Retinal pigment epithelial cell (primary cell): ENCODE measurements around the gene TTC7B.

Experiments
- DNase-seq: peaks from one replicate; pipeline ENCODE4 v3.0.0-alpha.2; 2010; ENCODE audit warnings: low read depth
- H3K4me3 ChIP-seq: 2 replicates; pipeline ENCODE4 v1.5.1; 2011; ENCODE audit warnings: mild to moderate bottlenecking, low read length, control low read depth, moderate library complexity
- TF ChIP-seq, protein P1 (sequence below): conservative IDR thresholded peaks from 2 replicates; pipeline ENCODE4 v1.5.1; 2011; ENCODE audit warnings: low read depth, low read length, control low read depth, inconsistent platforms

Gene TTC7B

DNA sequence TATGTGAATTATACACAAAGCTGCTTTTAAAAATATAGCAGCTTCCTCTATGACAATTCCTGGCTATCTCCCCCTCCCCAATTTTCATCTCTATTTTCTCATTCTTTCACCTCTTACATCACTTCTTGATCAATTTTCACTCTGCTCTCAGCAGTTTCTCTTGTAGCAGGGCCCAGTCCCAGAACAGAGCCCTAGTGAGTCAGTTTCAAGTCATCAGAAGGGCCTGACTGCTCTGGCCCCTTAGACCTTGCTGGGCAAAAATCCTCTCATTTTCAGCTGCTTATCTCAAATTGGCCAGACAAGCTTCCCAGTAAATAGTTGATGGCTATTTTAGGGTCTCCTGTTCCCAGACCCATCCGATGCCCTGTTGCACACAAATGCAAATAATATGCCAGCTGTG is 101.4 kb downstream of the TTC7B start:
- TF ChIP-seq, protein P1, sequence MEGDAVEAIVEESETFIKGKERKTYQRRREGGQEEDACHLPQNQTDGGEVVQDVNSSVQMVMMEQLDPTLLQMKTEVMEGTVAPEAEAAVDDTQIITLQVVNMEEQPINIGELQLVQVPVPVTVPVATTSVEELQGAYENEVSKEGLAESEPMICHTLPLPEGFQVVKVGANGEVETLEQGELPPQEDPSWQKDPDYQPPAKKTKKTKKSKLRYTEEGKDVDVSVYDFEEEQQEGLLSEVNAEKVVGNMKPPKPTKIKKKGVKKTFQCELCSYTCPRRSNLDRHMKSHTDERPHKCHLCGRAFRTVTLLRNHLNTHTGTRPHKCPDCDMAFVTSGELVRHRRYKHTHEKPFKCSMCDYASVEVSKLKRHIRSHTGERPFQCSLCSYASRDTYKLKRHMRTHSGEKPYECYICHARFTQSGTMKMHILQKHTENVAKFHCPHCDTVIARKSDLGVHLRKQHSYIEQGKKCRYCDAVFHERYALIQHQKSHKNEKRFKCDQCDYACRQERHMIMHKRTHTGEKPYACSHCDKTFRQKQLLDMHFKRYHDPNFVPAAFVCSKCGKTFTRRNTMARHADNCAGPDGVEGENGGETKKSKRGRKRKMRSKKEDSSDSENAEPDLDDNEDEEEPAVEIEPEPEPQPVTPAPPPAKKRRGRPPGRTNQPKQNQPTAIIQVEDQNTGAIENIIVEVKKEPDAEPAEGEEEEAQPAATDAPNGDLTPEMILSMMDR, result no peak
- H3K4me3 ChIP-seq, result no peak overlapping the region

DNA sequence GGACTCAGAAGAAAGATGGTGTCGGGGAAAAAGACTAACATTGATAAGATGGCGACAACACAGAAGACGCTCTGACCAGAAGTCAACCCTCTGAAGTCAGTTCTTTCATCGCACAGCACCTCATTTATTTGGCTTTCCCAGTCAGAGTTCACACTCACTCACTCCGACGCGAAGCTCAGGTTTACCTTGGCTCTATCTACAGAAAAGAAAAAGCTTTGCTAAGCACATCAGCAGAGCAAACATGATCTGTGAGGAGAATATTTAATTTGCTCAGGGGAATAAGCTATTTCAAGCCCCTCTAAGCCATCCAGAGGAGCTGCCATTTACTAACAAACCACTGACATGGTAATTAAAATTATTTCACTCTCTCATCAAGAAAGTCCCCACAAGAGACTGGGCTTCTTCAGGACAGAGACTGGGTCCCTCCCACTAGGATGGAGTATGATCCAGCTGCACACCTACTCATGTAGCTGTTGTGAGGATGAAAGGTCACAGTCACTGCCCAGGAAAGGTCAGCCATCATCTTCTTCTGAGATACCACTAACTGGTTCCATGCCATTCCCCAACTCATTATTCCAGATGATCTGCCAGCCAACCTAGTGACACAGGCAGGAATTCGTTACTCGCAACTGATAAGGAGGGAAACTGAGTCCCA is 111.4 kb downstream of the TTC7B start:
- H3K4me3 ChIP-seq, result no peak overlapping the region
- no peak for DNase-seq
- TF ChIP-seq, protein P1, result no peak

More for the DNA sequence above, 101.4 kb downstream of the TTC7B start:
- DNase-seq, result no peak

DNA sequence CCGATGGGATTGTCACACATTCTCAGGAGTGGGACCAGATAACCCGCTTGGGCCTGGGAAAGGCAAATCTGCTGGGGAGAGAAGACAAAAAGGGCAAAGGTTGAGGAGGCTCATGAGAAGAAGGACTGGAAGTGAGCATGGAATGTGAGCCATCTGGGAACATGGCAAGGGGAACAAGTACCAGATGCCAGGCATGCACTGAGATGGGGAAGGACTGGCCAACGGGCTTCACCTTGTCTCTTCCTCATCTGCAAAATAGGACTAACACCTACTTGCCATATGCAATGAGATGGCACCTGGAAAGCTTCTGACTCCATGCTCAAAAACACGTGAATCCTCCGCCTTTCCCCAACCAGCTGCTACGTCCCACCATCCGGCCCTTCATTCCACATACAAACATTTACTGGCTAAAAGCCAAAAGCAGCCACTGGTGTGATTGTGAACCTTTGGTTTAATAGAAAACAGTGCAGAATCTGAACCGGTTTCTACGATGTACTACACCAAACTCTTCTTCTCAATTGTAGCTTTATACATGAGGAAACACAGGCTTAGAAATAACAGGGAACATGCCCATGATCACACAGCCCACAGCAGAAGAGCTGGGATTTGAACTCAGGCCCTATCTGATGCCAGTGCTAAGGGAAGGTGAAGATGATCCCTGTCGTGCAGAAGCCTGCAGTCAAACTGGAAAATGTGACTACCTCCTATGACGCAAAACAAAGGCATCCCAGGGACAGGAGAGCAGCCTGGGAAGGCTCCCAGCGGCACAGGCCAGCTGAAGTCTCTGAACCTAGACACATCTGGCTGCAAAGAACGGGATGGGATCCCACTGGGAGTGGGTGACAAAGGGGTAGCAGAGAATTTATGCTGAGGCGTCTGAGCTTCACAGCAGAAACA is 112.1 kb downstream of the TTC7B start:
- no peak overlapping the region for H3K4me3 ChIP-seq
- DNase-seq, result no peak
- TF ChIP-seq, protein P1, result no peak

GRCh38 chr14:90700933-90701776 is 115.1 kb downstream of the TTC7B start:
- no peak for DNase-seq
- no peak overlapping the region for H3K4me3 ChIP-seq
- TF ChIP-seq, protein P1, result no peak

GRCh38 chr14:90699016-90699415 is 117.2 kb downstream of the TTC7B start:
- TF ChIP-seq, protein P1, result no peak
- H3K4me3 ChIP-seq, result no peak overlapping the region
- no peak for DNase-seq

GRCh38 chr14:90698379-90698869 is 117.8 kb downstream of the TTC7B start:
- H3K4me3 ChIP-seq, result no peak overlapping the region
- TF ChIP-seq, protein P1, result no peak
- DNase-seq, result peak; percentile 54
